HepG2 (cell line): Measurements from ENCODE around the gene ALDH3A2. TPM values are rescaled to one million over a fixed set of nuclear protein-coding genes. Genes with fewer than 3 reads are reported as not detected.

Source experiments
- polyA plus RNA-seq, 8 experiments: library from polyadenylated mRNA; depleted of rRNA in 3 of 8; stranded (reverse) in 7 of 8; unstranded in 1 of 8; fragments of >200 nt; fragmentation: Illumina TruSeq in 4 of 8; extraction: Trizol in 4 of 8; gene quantifications; 2 replicates each; pipeline versions ENCODE4 v1.2.1 to v1.2.3, GENCODE V29; 2011 to 2016; ENCODE audit warnings: low read depth in 4 of 8, missing spikeins in 1 of 8, mixed read lengths in 1 of 8; ENCODE audit not compliant: insufficient read depth in 1 of 8
- small RNA-seq, 3 experiments: library from RNA; depleted of rRNA; stranded (forward); fragments of <200 nt; gene quantifications; one replicate each; pipeline ENCODE3, GENCODE V24; 2012; ENCODE audit warnings: low read depth in 2 of 3, low replicate concordance in 1 of 3; ENCODE audit not compliant: insufficient read length in 3 of 3, insufficient read depth in 2 of 3
- total RNA-seq, 5 experiments: library from RNA; depleted of rRNA; stranded (reverse); fragments of >200 nt; fragmentation: Illumina TruSeq; extraction: Trizol; gene quantifications; 2 replicates each; pipeline ENCODE4 v1.2.3, GENCODE V29; 2016; ENCODE audit warnings: low read depth in 1 of 5

Gene ALDH3A2
- total and polyA plus RNA-seq, 2 of the 13 experiments (the other 11 are each of a cell fraction or from before 2014, with no cell fraction given): 80.8 to 180 TPM

Small RNAs within 50 kb of the gene (small RNA-seq; reads per million reads assigned to genes)
- gene NMTRQ-TTG12-1 (0 reads per million in 3 experiments), gene RF00322 (0 reads per million in 3 experiments)

Other genes with a start within 250 kb of the ALDH3A2 start
- gene RNF112, start 237.5 kb upstream of the ALDH3A2 start, total RNA-seq (2016; rRNA removed; fragmentation: Illumina TruSeq; extraction: Trizol): not detected in 2 replicates
- gene RNF112, start 237.5 kb upstream of the ALDH3A2 start, polyA plus RNA-seq (2011; rRNA removed): 0.01 and 0.05 TPM in 2 replicates
- gene SLC47A1, start 114.9 kb upstream of the ALDH3A2 start, total RNA-seq (2016; rRNA removed; fragmentation: Illumina TruSeq; extraction: Trizol): 38.0 and 67.5 TPM in 2 replicates
- gene SLC47A1, start 114.9 kb upstream of the ALDH3A2 start, polyA plus RNA-seq (2011; rRNA removed): 42.1 and 54.0 TPM in 2 replicates
- gene SLC47A2, start 67.8 kb downstream of the ALDH3A2 start, total RNA-seq (2016; rRNA removed; fragmentation: Illumina TruSeq; extraction: Trizol): 0.04 TPM in 1 of 2 replicates, not detected in the other
- not detected in 2 replicates for gene SLC47A2, start 67.8 kb downstream of the ALDH3A2 start, polyA plus RNA-seq (2011; rRNA removed)
- gene ALDH3A1, start 99.5 kb downstream of the ALDH3A2 start, total RNA-seq (2016; rRNA removed; fragmentation: Illumina TruSeq; extraction: Trizol): 0.45 and 0.62 TPM in 2 replicates
- gene ALDH3A1, start 99.5 kb downstream of the ALDH3A2 start, polyA plus RNA-seq (2011; rRNA removed): 0.07 and 0.29 TPM in 2 replicates
- not detected in 2 replicates for gene ULK2, start 219.2 kb downstream of the ALDH3A2 start, total RNA-seq (2016; rRNA removed; fragmentation: Illumina TruSeq; extraction: Trizol)
- 0.01 TPM in 1 of 2 replicates, not detected in the other for gene ULK2, start 219.2 kb downstream of the ALDH3A2 start, polyA plus RNA-seq (2011; rRNA removed)